Mucosa of descending colon (tissue), 3 donors: Measurements from ENCODE around the gene TRA2A. TPM values are rescaled to one million over a fixed set of nuclear protein-coding genes. Genes with fewer than 3 reads are reported as not detected.
"Not testable (repeated sequence)": the region's sequence is repeated elsewhere in the genome, so short reads cannot be mapped to it uniquely, and the experiment has no call there.

Source experiments
- ATAC-seq: fragments of 200-7000 bp; cut with Tn5 transposase; one replicate; pipeline ENCODE4 v1.9.1; 2020; ENCODE audit warnings: mild to moderate bottlenecking, moderate library complexity
- DNase-seq, 3 donors: peaks; one replicate each; pipeline ENCODE4 v3.0.0-alpha.2; 2020
- H3K36me3 ChIP-seq: fragments of 200-600 bp; one replicate; pipeline ENCODE4 v1.8.0; 2021; ENCODE audit warnings: low read depth, mild to moderate bottlenecking
- H3K4me1 ChIP-seq: fragments of 200-600 bp; one replicate; pipeline ENCODE4 v1.8.0; 2021; ENCODE audit warnings: low read depth, mild to moderate bottlenecking
- H3K4me3 ChIP-seq: fragments of 200-600 bp; one replicate; pipeline ENCODE4 v1.8.0; 2021; ENCODE audit warnings: mild to moderate bottlenecking
- H3K9me3 ChIP-seq: fragments of 200-600 bp; one replicate; pipeline ENCODE4 v1.8.0; 2021; ENCODE audit warnings: mild to moderate bottlenecking
- CTCF ChIP-seq: fragments of 200-600 bp; IDR thresholded peaks from one replicate; pipeline ENCODE4 v1.8.0; 2022; ENCODE audit warnings: antibody characterized with exemption, mild to moderate bottlenecking
- intact Hi-C, 2 donors: fragments of 100-400 bp; cut with DNase I in 1 of 2; cut with micrococcal nuclease in 1 of 2; formaldehyde crosslinking; loops; one replicate each; pipeline versions ENCODE4 v1.11.0 to v1.11.1; 2022; cut with DNase I, micrococcal nuclease
- total RNA-seq, 3 donors: library from RNA; stranded (reverse); fragmentation: NEBNext Ultra II Directional in 2 of 3; extraction: Animal tissue kit (Norgen Biotek cat#: 25700) in 2 of 3; gene quantifications; one replicate each; pipeline versions ENCODE4 v1.2.1 to v1.2.4, GENCODE V29; 2021 to 2023
- donor health status: DM: no; HTN: no; CAD: no; lungs with moderate emphysema.
- donor health status: DM: no; HTN: no; CAD: no.
- donor health status: DM: no; HTN: yes; CAD: no.

Gene TRA2A
- total RNA-seq, 3 donors from 2014 or later = 74.6 to 79.3 (median 76.8) TPM

- Histone ChIP-seq H3K36me3 (no peaks in the 10 kb centered on the region), H3K9me3 (no peaks in the 10 kb centered on the region), H3K4me3 (no peak overlapping the region), H3K4me1 (peaks cover 17% of the 10 kb centered on the region)
- TF ChIP-seq CTCF = no peak
- ATAC-seq (no peak), DNase-seq (peak; percentile 21 to 56 (median 41))
- intact Hi-C loops = no loop called here
These were observed 883 bp upstream of the TRA2A start for GRCh38 chr7:23532490-23533237.

- TF ChIP-seq CTCF = no peak
- Histone ChIP-seq H3K4me1 (peaks cover 17% of the 10 kb centered on the region), H3K9me3 (no peaks in the 10 kb centered on the region), H3K4me3 (peak overlapping the region; percentile 84), H3K36me3 (no peaks in the 10 kb centered on the region)
- ATAC-seq (peak; percentile 75), DNase-seq (peak; percentile 69 to 78 (median 72))
- intact Hi-C loops = no loop called here
These were observed 559 bp downstream of the TRA2A start for GRCh38 chr7:23531050-23531793.

- DNase-seq (peak in 1 of 3 donors; percentile 18), ATAC-seq (peak; percentile 41)
These were observed 1.4 kb downstream of the TRA2A start for GRCh38 chr7:23530405-23530804.

GRCh38 chr7:23529262-23529859, 2.4 kb downstream of the TRA2A start:
- ATAC-seq = no peak

More at GRCh38 chr7:23530405-23530804, 1.4 kb downstream of the TRA2A start:
- Histone ChIP-seq H3K36me3 (no peaks in the 10 kb centered on the region), H3K9me3 (no peaks in the 10 kb centered on the region), H3K4me1 (peaks cover 18% of the 10 kb centered on the region), H3K4me3 (no peak overlapping the region)
- no peak for TF ChIP-seq CTCF
- intact Hi-C loops = no loop called here

GRCh38 chr7:23525611-23526010, 6.2 kb downstream of the TRA2A start:
- DNase-seq, ATAC-seq, intact Hi-C loops, H3K9me3 ChIP-seq, H3K4me3 ChIP-seq, H3K36me3 ChIP-seq: not testable (repeated sequence)
- H3K4me1 ChIP-seq = peaks cover 25% of the 10 kb centered on the region

More at GRCh38 chr7:23529262-23529859, 2.4 kb downstream of the TRA2A start:
- intact Hi-C loops = no loop called here
- Histone ChIP-seq H3K4me1 (peaks cover 25% of the 10 kb centered on the region), H3K36me3 (no peaks in the 10 kb centered on the region), H3K9me3 (no peaks in the 10 kb centered on the region), H3K4me3 (no peak overlapping the region)
- TF ChIP-seq CTCF = no peak
- no peak for DNase-seq

GRCh38 chr7:23524473-23524872, 7.3 kb downstream of the TRA2A start:
- no peak for ATAC-seq
- Histone ChIP-seq H3K36me3 (no peaks in the 10 kb centered on the region), H3K4me1 (peaks cover 16% of the 10 kb centered on the region), H3K9me3 (no peaks in the 10 kb centered on the region), H3K4me3 (no peak overlapping the region)
- no peak for TF ChIP-seq CTCF
- intact Hi-C loops = no loop called here
- no peak for DNase-seq
